ENCODE measurements around the gene CD300LF.
A peak's percentile ranks its signal among the peaks of the same experiment; 100 is the strongest.

The CD300LF gene

DNA sequence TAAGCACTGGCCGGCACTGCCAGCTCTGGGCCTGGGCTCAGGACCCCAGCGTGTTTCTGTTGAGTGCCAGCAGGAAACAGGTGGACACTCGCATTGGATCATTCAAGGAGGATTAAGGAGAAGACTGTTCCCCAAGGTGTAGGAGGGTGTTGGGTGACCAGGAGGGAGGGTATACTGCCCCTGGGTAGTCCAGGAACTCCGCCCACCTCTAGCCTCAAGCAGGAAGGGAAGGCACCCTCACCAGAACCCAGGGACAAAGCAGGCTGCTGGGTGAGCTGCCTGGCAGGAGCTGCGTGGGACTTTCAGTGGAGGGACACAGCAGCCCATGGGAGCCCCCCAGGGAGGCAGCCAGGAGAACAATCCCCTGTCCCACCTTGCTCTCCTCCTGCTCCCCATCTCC, 16.6 kb upstream of the CD300LF start:
- no peak for DNase-seq

- no peak for DNase-seq
Observed at GRCh38 chr17:74728702-74729075, 16.0 kb upstream of the CD300LF start.

DNA sequence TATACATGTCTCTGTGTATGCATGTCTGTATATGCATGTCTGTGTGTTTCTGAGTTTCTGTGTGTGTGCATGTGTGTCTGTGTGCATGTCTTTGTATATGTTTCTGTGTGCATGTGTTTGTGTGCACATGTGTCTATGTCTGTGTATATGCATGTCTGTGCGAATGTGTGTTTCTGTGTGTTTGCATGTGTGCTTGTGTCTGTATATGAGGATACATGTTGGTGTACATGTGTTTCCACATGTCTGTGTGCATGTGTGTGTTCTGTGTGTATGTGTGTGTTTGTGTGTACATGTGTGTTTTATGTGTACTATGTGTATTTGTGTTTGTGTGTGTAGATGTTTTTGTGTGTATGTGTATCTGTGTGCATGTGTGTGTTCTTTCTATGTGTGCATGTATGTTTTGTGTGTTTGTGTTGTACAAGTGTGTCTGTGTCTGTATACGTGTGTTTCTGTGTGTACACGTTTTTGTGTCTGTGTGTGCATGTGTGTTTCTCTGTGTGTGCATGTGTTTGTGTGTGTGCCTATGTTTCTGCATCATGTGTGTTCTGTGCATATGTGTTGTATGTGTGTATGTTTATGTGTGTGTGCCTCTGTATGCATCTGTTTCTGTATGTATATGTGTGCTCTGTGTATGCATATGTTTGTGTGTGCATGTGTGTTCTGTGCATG, 15.4 kb upstream of the CD300LF start:
- no peak for DNase-seq

DNA sequence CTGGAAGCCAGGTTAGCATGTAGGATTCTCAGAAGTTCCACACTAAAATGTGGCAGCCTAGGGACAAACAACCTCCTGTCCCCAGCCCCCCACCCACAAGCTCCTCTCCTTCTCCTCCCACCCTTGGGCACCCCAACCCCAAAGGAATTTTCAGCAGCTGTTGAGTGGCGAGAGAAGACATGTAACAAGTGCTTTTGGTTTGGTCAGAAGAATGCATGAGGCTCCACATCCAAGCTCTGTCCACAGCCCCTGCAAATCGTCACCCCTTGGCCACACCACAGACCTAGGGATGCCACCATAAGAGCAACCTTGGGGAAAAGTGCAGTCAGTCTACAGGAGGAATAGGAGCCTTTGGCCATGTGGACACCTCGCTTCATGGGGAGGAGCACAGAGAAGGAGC, 12.4 kb upstream of the CD300LF start:
- no peak for DNase-seq

- DNase-seq = no peak
Observed at GRCh38 chr17:74723891-74724290, 11.2 kb upstream of the CD300LF start.

DNA sequence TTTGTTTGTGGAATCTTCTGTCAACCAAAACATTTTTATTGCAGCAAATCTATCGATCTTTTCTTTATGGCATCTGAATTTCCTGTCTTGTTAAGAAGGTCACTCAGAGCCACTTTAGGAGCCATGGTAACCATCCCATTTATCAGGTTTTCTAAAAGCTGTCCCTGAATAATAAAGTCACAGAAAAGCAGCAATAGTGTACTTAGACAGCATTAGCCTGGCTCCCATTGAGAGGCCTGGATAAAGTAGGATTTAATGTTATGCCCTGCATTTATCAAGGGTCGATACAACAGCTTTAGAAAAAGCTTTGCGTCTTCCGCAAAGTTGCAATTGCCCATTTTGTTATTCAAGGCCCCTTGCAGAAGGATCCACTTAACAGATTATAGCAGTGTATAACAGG, 10.1 kb upstream of the CD300LF start:
- no peak for DNase-seq

DNA sequence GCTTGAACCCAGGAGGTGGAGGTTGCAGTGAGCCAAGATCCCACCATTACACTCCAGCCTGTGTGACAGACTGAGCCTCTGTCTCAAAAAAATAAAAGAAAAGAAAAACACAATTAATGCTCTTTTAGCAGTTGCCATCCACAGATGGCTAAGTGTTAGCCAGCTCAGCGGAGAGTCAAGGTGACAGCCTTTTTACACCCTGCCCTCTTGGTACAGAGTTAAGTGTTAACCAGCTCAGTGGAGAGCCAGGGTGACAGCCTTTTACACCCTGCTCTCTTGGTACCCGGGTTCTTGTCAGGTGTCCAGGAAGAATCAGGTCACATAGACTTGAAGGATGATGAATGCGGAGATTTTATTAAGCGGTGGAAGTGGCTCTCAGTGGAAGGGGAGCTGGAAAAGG, 7.8 kb upstream of the CD300LF start:
- no peak for DNase-seq

DNA sequence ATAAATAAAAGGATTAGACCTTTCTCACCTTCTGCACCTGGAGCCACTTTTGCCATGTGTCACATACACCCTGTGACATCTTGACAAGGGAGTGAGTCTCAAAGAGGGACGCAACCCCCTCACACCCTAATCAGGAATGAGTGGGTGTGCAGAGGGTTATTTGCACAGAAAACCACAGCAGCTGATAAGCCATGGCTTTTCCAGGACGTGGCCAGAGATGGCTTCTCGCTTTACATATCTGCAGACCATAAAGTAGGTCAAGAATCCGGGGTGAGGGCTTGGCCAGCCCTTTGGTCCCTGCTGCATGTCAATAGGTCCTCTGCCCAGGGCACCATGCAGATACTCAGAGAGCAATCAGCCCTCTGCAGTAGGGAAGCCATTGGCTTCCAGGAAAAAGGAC, 2.4 kb upstream of the CD300LF start:
- no peak for DNase-seq

- DNase-seq = no peak
Observed at GRCh38 chr17:74713171-74713755, 540 bp upstream of the CD300LF start.

DNA sequence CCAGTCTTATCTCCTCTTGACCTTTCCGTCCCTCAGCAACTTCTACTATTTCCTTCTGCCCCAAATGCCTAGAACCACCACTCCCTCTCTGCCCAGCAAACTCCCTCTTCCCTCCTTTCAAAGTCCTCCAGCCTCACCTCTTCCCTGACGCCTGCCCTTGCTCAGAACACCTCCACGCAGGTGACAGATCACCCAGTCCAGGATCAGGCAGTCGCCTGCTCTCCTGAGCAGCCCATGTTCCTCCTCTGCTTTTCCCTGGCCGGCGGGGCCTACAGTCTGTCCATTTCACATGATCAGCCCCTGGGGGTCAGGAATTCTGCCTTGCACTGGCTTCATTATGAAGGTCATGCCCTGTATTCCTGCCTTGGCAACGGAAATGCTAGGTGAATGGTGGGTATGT, 422 bp downstream of the CD300LF start:
- no peak for DNase-seq

- DNase-seq = no peak
Observed at GRCh38 chr17:74711058-74711824, 1.5 kb downstream of the CD300LF start.

DNA sequence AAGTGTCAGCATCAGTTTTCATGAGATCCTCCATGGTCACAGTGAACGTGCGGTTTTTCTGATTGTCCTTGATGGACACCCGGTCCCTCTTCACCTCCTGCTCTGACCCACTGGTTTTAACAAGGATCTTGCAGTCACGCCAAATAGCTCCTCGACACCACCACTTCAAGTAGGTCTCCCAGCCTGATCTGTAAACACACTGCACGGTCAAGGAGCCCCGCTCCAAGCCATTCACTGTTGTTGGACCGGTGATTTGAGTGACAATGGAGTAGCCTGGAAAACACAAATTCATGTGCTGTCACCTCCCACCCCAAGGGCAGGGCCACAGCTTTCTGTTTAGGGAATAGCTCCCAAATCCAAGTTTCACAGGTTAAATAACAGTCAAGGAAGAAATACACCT, 8.2 kb downstream of the CD300LF start:
- DNase-seq = no peak

DNA sequence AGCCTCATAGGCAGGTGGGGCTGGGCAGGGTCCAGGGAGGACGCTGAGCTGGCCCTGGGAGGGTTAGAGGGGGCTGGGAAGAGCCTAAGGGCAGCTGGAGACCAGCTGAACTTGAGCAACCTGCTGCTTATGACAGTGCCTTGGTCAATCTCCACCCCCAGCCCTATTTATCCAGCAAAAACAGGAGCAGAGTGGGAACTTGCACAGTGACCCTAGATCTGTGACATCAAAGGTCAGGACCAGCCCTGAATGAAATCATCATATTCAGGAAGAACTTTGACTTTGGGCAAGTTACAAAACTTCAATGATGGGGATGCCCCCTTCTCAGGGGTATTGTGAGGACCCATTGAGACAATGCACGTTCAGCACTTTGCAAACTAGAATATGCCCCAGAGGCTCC, 9.4 kb downstream of the CD300LF start:
- DNase-seq = no peak

GRCh38 chr17:74702116-74702871, 10.4 kb downstream of the CD300LF start:
- no peak for DNase-seq

GRCh38 chr17:74699236-74699635, 13.5 kb downstream of the CD300LF start:
- DNase-seq = no peak

GRCh38 chr17:74698069-74698468, 14.7 kb downstream of the CD300LF start:
- no peak for DNase-seq

- no peak for DNase-seq
Observed at GRCh38 chr17:74697515-74697914, 15.2 kb downstream of the CD300LF start.

- DNase-seq = no peak
Observed at GRCh38 chr17:74695629-74696028, 17.1 kb downstream of the CD300LF start.

DNA sequence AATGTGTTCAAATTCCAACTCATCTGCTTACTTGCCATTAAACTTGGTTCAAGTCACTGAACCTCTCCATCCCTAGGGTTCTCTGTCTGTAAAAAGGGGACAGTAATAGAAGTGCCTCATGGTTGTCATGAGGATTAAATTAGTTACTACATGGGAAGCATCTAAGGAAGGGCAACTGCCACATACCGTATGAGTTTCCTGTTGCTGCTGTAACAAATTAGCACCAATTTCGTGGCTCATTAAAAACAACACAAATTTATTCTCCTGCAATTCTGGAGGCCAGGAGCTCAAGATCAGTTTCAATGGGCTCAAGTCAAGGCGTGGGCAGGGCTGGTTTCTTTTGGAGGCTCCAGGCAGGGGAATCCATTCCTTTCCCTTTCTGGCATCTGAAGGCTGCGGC, 18.6 kb downstream of the CD300LF start:
- DNase-seq = no peak

- DNase-seq = no peak
Observed at GRCh38 chr17:74691151-74691550, 21.6 kb downstream of the CD300LF start.

- peak; percentile 46 for DNase-seq
Observed at GRCh38 chr17:74690409-74690825, 22.3 kb downstream of the CD300LF start.

GRCh38 chr17:74687886-74688285, 24.8 kb downstream of the CD300LF start:
- DNase-seq = no peak

DNA sequence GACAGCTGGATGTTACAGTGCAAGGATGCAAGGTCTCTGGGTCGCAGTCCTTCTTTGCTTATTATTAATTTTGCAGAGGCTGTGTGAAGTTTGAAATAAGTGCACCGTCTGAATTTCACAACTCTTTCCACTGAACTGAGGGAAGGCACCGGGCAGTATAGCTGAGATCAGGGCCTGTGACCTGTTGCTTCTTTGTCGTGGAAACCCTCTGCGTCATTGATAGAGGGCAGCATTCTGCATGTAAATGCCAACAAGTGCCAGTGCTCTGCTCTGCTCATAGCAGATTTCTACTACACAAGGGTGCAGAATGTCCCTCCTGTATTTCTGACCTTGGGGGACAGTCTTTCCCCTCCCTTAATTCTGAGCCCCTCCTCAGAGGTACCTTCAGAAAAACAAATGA, 26.0 kb downstream of the CD300LF start:
- no peak for DNase-seq

Data from activated CD4-positive, alpha-beta T cell treated with anti-CD3 and anti-CD28 coated beads, Interleukin-2, amount 50 U/mL, for 16 hours (primary cell).